ENCODE data around the gene SCO2. TPM values are rescaled to one million over a fixed set of nuclear protein-coding genes. Genes with fewer than 3 reads are reported as not detected.

Gene SCO2
- total RNA-seq, 1 experiment from 2014 or later: 7.0 TPM

GRCh38 chr22:50516068-50516467 is 9.3 kb downstream of the SCO2 start (continued):
- no peak for TF ChIP-seq CTCF (IDR thresholded peaks at IDR 0.05 in 2 of 3, conservative IDR thresholded peaks at IDR 0.05 in 1 of 3; ENCODE audit: borderline replicate concordance in 1 of 3, insufficient read depth in 1 of 3, low read depth in 2 of 3, low read length in 2 of 3)
- TF ChIP-seq ZFX (IDR thresholded peaks at IDR 0.05): no peak
- no peak for TF ChIP-seq EGR1 (IDR thresholded peaks at IDR 0.05; ENCODE audit: low read depth)
- no peak for TF ChIP-seq CBX3 (IDR thresholded peaks at IDR 0.05; ENCODE audit: low read depth)
- no peak for TF ChIP-seq SIN3A (IDR thresholded peaks at IDR 0.05; ENCODE audit: low read depth)
- no peak for TF ChIP-seq EZH2 (IDR thresholded peaks at IDR 0.05)

GRCh38 chr22:50513175-50513574 is 12.2 kb downstream of the SCO2 start:
- no peak for TF ChIP-seq CTCF (IDR thresholded peaks at IDR 0.05 in 2 of 3, conservative IDR thresholded peaks at IDR 0.05 in 1 of 3; ENCODE audit: borderline replicate concordance in 1 of 3, insufficient read depth in 1 of 3, low read depth in 2 of 3, low read length in 2 of 3)
- no peak for TF ChIP-seq JUND (IDR thresholded peaks at IDR 0.05)
- no peak for TF ChIP-seq POLR2A (IDR thresholded peaks at IDR 0.05; ENCODE audit: borderline replicate concordance, extremely low read depth, insufficient read depth, insufficient read length)
- no peak for TF ChIP-seq ZBTB33 (IDR thresholded peaks at IDR 0.05; ENCODE audit: extremely low read depth, insufficient replicate concordance, low read length)
- no peak for TF ChIP-seq EZH2phosphoT487 (IDR thresholded peaks at IDR 0.05; ENCODE audit: borderline replicate concordance)
- no peak for TF ChIP-seq REST (IDR thresholded peaks at IDR 0.05; ENCODE audit: low read depth)
- TF ChIP-seq SIN3A (IDR thresholded peaks at IDR 0.05; ENCODE audit: low read depth): no peak
- no peak for TF ChIP-seq ELF1 (IDR thresholded peaks at IDR 0.05; ENCODE audit: borderline replicate concordance, low read depth)
- TF ChIP-seq EZH2 (IDR thresholded peaks at IDR 0.05): no peak
- no peak for TF ChIP-seq CBX3 (IDR thresholded peaks at IDR 0.05; ENCODE audit: low read depth)
- no peak for TF ChIP-seq RAD21 (IDR thresholded peaks at IDR 0.05; ENCODE audit: low read depth)
- TF ChIP-seq SP1 (IDR thresholded peaks at IDR 0.05; ENCODE audit: low read depth): no peak
- TF ChIP-seq SRF (IDR thresholded peaks at IDR 0.05; ENCODE audit: low read depth): no peak
- DNase-seq (ENCODE audit: low read depth, low spot score) (no peak), ATAC-seq (no peak)
- BruUV-seq (replicated peaks): no TSS peak
- no peak overlapping the region for H2AFZ ChIP-seq (ENCODE audit: low read depth, low read length, poor library complexity, severe bottlenecking)
- H3K4me2 ChIP-seq (ENCODE audit: low read length): no peak overlapping the region
- peaks cover 83% of the 10 kb centered on the region for H3K79me2 ChIP-seq (ENCODE audit: insufficient read depth, low read length)
- no peak overlapping the region for H3K27ac ChIP-seq (ENCODE audit: low read depth, low read length)
- peaks cover 10% of the 10 kb centered on the region in 2 experiments for H3K4me1 ChIP-seq (ENCODE audit: control insufficient read depth in 1 of 2, insufficient read depth in 2 of 2, low read length in 2 of 2)
- H3K4me3 ChIP-seq (replicated peaks in 1 of 2; ENCODE audit: low read depth in 1 of 2, low read length in 2 of 2): no peak overlapping the region
- RAD21 ChIA-PET (ENCODE audit: low non-redundant PET in 1 of 2, low total read pairs in 2 of 2, uncharacterized antibody in 2 of 2, unreplicated experiment in 2 of 2): no interaction called here
- H4K20me1 ChIP-seq (ENCODE audit: insufficient read depth): no peaks in the 10 kb centered on the region
- CTCF ChIA-PET: no interaction called here
- POLR2A ChIA-PET: interaction anchor here (1.6 kb wide), 1 partner anchor 12 kb away, joined by 5 read pairs; the partner anchor contains the start of gene SCO2
- H3K9me3 ChIP-seq (ENCODE audit: control insufficient read depth in 1 of 2, insufficient read depth in 1 of 2, low read depth in 1 of 2, low read length in 2 of 2): no peaks in the 10 kb centered on the region
- no peaks in the 10 kb centered on the region for H3K9me2 ChIP-seq (ENCODE audit: insufficient read depth)
- peaks cover 7 to 15% of the 10 kb centered on the region in 2 experiments; a peak in 3 of 4 replicates for H3K36me3 ChIP-seq (ENCODE audit: control insufficient read depth in 1 of 2, insufficient read depth in 2 of 2, low read length in 2 of 2)
- intact Hi-C loops (cut with micrococcal nuclease): no loop called here
- H3K27me3 ChIP-seq (ENCODE audit: insufficient read depth, low read length): no peaks in the 10 kb centered on the region
- no peak overlapping the region for H3K9ac ChIP-seq (ENCODE audit: low read length)

Measured in HCT116 (cell line).